ENCODE results near the gene SPEM1. TPM values are rescaled to one million over a fixed set of nuclear protein-coding genes. Genes with fewer than 3 reads are reported as not detected.

SPEM1 gene
- total and polyA plus RNA-seq, 10 of the 15 experiments (the other 5 are each of a cell fraction or from before 2014, with no cell fraction given): not detected

DNA sequence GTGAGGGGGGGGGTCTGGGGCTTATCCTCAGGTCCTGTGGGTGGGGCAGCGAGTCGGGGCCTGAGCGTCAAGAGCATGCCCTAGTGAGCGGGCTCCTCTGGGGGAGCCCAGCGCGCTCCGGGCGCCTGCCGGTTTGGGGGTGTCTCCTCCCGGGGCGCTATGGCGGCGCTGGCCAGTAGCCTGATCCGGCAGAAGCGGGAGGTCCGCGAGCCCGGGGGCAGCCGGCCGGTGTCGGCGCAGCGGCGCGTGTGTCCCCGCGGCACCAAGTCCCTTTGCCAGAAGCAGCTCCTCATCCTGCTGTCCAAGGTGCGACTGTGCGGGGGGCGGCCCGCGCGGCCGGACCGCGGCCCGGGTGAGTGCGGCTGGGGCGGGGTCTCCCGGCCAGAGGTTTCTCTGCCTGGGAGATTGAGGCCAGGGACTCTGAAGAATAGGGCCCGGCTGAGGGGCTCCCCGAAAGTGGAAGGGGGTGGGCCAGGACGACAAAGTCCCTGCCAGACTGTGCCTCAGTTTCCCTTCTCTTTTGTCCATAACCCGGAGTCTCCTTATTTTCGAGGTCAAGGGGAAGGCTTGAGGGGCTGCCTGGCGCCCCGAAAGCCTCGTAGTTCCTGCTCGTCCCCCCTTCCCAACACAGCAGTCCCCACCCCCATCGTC is 19.5 kb downstream of the SPEM1 start, which contains the start of gene FGF11 (continued):
- TF ChIP-seq, protein P1, sequence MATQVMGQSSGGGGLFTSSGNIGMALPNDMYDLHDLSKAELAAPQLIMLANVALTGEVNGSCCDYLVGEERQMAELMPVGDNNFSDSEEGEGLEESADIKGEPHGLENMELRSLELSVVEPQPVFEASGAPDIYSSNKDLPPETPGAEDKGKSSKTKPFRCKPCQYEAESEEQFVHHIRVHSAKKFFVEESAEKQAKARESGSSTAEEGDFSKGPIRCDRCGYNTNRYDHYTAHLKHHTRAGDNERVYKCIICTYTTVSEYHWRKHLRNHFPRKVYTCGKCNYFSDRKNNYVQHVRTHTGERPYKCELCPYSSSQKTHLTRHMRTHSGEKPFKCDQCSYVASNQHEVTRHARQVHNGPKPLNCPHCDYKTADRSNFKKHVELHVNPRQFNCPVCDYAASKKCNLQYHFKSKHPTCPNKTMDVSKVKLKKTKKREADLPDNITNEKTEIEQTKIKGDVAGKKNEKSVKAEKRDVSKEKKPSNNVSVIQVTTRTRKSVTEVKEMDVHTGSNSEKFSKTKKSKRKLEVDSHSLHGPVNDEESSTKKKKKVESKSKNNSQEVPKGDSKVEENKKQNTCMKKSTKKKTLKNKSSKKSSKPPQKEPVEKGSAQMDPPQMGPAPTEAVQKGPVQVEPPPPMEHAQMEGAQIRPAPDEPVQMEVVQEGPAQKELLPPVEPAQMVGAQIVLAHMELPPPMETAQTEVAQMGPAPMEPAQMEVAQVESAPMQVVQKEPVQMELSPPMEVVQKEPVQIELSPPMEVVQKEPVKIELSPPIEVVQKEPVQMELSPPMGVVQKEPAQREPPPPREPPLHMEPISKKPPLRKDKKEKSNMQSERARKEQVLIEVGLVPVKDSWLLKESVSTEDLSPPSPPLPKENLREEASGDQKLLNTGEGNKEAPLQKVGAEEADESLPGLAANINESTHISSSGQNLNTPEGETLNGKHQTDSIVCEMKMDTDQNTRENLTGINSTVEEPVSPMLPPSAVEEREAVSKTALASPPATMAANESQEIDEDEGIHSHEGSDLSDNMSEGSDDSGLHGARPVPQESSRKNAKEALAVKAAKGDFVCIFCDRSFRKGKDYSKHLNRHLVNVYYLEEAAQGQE (IDR thresholded peaks at IDR 0.05; ENCODE audit: low read depth, low read length): peak; percentile 35; the same call in 1 of the 2 replicates
- TF ChIP-seq, protein P2, sequence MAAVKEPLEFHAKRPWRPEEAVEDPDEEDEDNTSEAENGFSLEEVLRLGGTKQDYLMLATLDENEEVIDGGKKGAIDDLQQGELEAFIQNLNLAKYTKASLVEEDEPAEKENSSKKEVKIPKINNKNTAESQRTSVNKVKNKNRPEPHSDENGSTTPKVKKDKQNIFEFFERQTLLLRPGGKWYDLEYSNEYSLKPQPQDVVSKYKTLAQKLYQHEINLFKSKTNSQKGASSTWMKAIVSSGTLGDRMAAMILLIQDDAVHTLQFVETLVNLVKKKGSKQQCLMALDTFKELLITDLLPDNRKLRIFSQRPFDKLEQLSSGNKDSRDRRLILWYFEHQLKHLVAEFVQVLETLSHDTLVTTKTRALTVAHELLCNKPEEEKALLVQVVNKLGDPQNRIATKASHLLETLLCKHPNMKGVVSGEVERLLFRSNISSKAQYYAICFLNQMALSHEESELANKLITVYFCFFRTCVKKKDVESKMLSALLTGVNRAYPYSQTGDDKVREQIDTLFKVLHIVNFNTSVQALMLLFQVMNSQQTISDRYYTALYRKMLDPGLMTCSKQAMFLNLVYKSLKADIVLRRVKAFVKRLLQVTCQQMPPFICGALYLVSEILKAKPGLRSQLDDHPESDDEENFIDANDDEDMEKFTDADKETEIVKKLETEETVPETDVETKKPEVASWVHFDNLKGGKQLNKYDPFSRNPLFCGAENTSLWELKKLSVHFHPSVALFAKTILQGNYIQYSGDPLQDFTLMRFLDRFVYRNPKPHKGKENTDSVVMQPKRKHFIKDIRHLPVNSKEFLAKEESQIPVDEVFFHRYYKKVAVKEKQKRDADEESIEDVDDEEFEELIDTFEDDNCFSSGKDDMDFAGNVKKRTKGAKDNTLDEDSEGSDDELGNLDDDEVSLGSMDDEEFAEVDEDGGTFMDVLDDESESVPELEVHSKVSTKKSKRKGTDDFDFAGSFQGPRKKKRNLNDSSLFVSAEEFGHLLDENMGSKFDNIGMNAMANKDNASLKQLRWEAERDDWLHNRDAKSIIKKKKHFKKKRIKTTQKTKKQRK (IDR thresholded peaks at IDR 0.05; ENCODE audit: low read depth, low read length): no peak
- TF ChIP-seq POLR2A (IDR thresholded peaks at IDR 0.05; ENCODE audit: low read depth, low read length): peak; percentile 52
- TF ChIP-seq POLR2AphosphoS5 (IDR thresholded peaks at IDR 0.05; ENCODE audit: low read length): no peak
- 0 out of 2 replicates have a peak, but pooled peaks have one; percentile 28 for TF ChIP-seq BACH1 (IDR thresholded peaks at IDR 0.05; ENCODE audit: borderline replicate concordance)
- no peak for TF ChIP-seq TCF7 (IDR thresholded peaks at IDR 0.05; ENCODE audit: borderline replicate concordance)

All from GM12878 (cell line).